Adrenal gland (tissue), 12 donors: Measurements from ENCODE around the gene DUSP1. TPM values are rescaled to one million over a fixed set of nuclear protein-coding genes. Genes with fewer than 3 reads are reported as not detected.

Source experiments
- DNase-seq, 7 donors: peaks; one replicate each; pipeline ENCODE4 v3.0.0-alpha.2; 2019 to 2020
- H3K27ac ChIP-seq, 5 donors: fragments of 200-600 bp; sonication (generic) in 4 of 5; 1 replicate in 3 of 5; 2 replicates in 2 of 5; pipeline versions ENCODE4 v1.5.1 to v1.8.0; 2016 to 2020; ENCODE audit warnings: mild to moderate bottlenecking in 1 of 5
- H3K27me3 ChIP-seq: fragments of 200-600 bp; 2 replicates; pipeline ENCODE4 v1.8.0; 2021
- H3K36me3 ChIP-seq, 2 donors: fragments of 200-600 bp; replicated peaks in 1 of 2; 1 replicate in 1 of 2; 2 replicates in 1 of 2; pipeline versions ENCODE4 v1.5.1 to v1.8.0; 2018 to 2022
- H3K4me1 ChIP-seq, 2 donors: fragments of 200-600 bp; replicated peaks in 1 of 2; 1 replicate in 1 of 2; 2 replicates in 1 of 2; pipeline versions ENCODE4 v1.5.1 to v1.8.0; 2018 to 2021
- H3K4me3 ChIP-seq, 4 donors: fragments of 200-600 bp; sonication (generic) in 3 of 4; one replicate each; pipeline ENCODE4 v1.5.1; 2016 to 2018
- H3K9me3 ChIP-seq, 3 donors: fragments of 200-600 bp; sonication (generic) in 1 of 3; replicated peaks in 1 of 3; 1 replicate in 2 of 3; 2 replicates in 1 of 3; pipeline versions ENCODE4 v1.5.1 to v1.8.0; 2016 to 2021
- CTCF ChIP-seq, 6 experiments: fragments of 450-650 bp in 4 of 6; fragments of 200-600 bp in 2 of 6; sonication (generic) in 1 of 6; IDR thresholded peaks; 1 replicate in 5 of 6; 2 replicates in 1 of 6; pipeline versions ENCODE4 v1.5.1 to v1.8.0; 2016 to 2021; ENCODE audit warnings: antibody characterized with exemption in 6 of 6, mild to moderate bottlenecking in 2 of 6, moderate library complexity in 1 of 6
- POLR2A ChIP-seq, 2 donors: fragments of 450-650 bp; IDR thresholded peaks; one replicate each; pipeline ENCODE4 v1.6.1; 2017; ENCODE audit warnings: antibody characterized with exemption in 2 of 2, mild to moderate bottlenecking in 2 of 2, moderate library complexity in 1 of 2
- WGBS, 4 donors: extraction: QIAGEN DNeasy Blood & Tissue Kit in 2 of 4; methylation state at CpG; one replicate each; pipeline versions ENCODE4 v1.1.5 to v1.1.7; 2013 to 2017; 5-methylcytosine and 5-hydroxymethylcytosine counted together
- intact Hi-C, 2 donors: fragments of 100-400 bp; cut with DNase I; formaldehyde crosslinking; loops; one replicate each; pipeline versions ENCODE4 v1.14.1 to v1.15.0; 2022 to 2023
- polyA plus RNA-seq, 3 donors: library from polyadenylated mRNA; stranded (reverse); fragments of 200-250 nt in 2 of 3; fragments of 350-450 nt in 1 of 3; fragmentation: Illumina TruSeq in 1 of 3; extraction: RNeasy Lipid Tissue Mini Kit (QIAGEN cat#74804) in 1 of 3; gene quantifications; one replicate each; pipeline ENCODE4 v1.2.3, GENCODE V29; 2013 to 2014
- total RNA-seq, 9 donors: library from RNA; depleted of rRNA in 4 of 9; stranded (reverse); fragments of >200 nt in 4 of 9; fragments of 120-200 nt in 1 of 9; fragmentation: NEBNext Ultra II Directional in 1 of 9; extraction: Animal tissue kit (Norgen Biotek cat#: 25700) in 1 of 9; gene quantifications; one replicate each; pipeline versions ENCODE4 v1.1.0 to v1.2.4, GENCODE V29; 2013 to 2023
- donor health status: healthy with polysubstance abuse.
- donor health status: Bipolar disorder and iron deficiency.
- donor health status: DM: yes; HTN: yes; CAD: no.
- donor health status: DM: no; HTN: no; CAD: no.
- donor health status: DM: no; HTN: no; CAD: no.
- donor health status: DM: yes; HTN: yes; CAD: no.

Gene DUSP1
- total and polyA plus RNA-seq, 12 donors = 59.5 to 603 (median 260) TPM

GRCh38 chr5:172769616-172770373, 1.2 kb downstream of the DUSP1 start:
- TF ChIP-seq POLR2A (IDR thresholded peaks at IDR 0.05) = no peak
- peak in 1 of 6 experiments; percentile 15 for TF ChIP-seq CTCF (IDR thresholded peaks at IDR 0.05)
- peaks cover 50 to 78% of the 10 kb centered on the region in 2 donors for H3K4me1 ChIP-seq
- WGBS, 4 donors = 5 to 10% (median 8%) methylated on average over 19 to 21 of the region's 21 CpGs
- DNase-seq = peak in 6 of 7 donors; percentile 46 to 77 (median 55)
- H3K27ac ChIP-seq = peak overlapping the region; percentile 99 to 100 (median 99)
- peak overlapping the region; percentile 18 to 90 (median 54) for H3K4me3 ChIP-seq
- peaks cover 0 to 27% of the 10 kb centered on the region in 2 donors for H3K36me3 ChIP-seq
- intact Hi-C loops = loop anchor here (5.0 to 10.0 kb wide), 2 partner anchors 98 to 135 kb away; no protein-coding TSS in a partner anchor
- no peaks in the 10 kb centered on the region for H3K27me3 ChIP-seq
- H3K9me3 ChIP-seq = no peaks in the 10 kb centered on the region

GRCh38 chr5:172769342-172769615, 1.7 kb downstream of the DUSP1 start:
- Histone ChIP-seq H3K36me3 (peaks cover 0 to 27% of the 10 kb centered on the region in 2 donors), H3K27me3 (no peaks in the 10 kb centered on the region), H3K4me3 (peak overlapping the region; percentile 36 to 90 (median 70)), H3K9me3 (no peaks in the 10 kb centered on the region), H3K27ac (peak overlapping the region; percentile 99 to 100 (median 99)), H3K4me1 (peaks cover 52 to 78% of the 10 kb centered on the region in 2 donors)
- intact Hi-C loops = no loop called here
- DNase-seq = no peak
- TF ChIP-seq CTCF (IDR thresholded peaks at IDR 0.05) (no peak), POLR2A (IDR thresholded peaks at IDR 0.05) (no peak)
- 31 to 44% (median 35%) methylated on average over 2 of the region's 2 CpGs for WGBS, 4 donors

GRCh38 chr5:172768573-172769341, 2.2 kb downstream of the DUSP1 start:
- 25 to 53% (median 38%) methylated on average over 17 to 20 of the region's 20 CpGs for WGBS, 4 donors
- Histone ChIP-seq H3K27ac (peak overlapping the region; percentile 99 to 100 (median 99)), H3K36me3 (peaks cover 0 to 27% of the 10 kb centered on the region in 2 donors), H3K9me3 (no peaks in the 10 kb centered on the region), H3K4me1 (peaks cover 47 to 73% of the 10 kb centered on the region in 2 donors), H3K4me3 (peak overlapping the region; percentile 36 to 90 (median 70)), H3K27me3 (no peaks in the 10 kb centered on the region)
- TF ChIP-seq CTCF (IDR thresholded peaks at IDR 0.05) (no peak), POLR2A (IDR thresholded peaks at IDR 0.05) (peak in 1 of 2 donors; percentile 71)
- intact Hi-C loops = no loop called here
- DNase-seq = peak; percentile 36 to 83 (median 58)

GRCh38 chr5:172768098-172768572, 2.9 kb downstream of the DUSP1 start:
- WGBS, 4 donors = 22 to 36% (median 28%) methylated on average over 5 of the region's 5 CpGs
- peaks cover 41 to 67% of the 10 kb centered on the region in 2 donors for H3K4me1 ChIP-seq
- H3K27me3 ChIP-seq = no peaks in the 10 kb centered on the region
- peak overlapping the region in 3 of 4 donors; percentile 36 to 90 (median 72) for H3K4me3 ChIP-seq
- TF ChIP-seq CTCF (IDR thresholded peaks at IDR 0.05) (no peak), POLR2A (IDR thresholded peaks at IDR 0.05) (peak in 1 of 2 donors; percentile 57)
- DNase-seq = no peak
- no peaks in the 10 kb centered on the region for H3K9me3 ChIP-seq
- peak overlapping the region; percentile 99 to 100 (median 99) for H3K27ac ChIP-seq
- peaks cover 0 to 27% of the 10 kb centered on the region in 2 donors for H3K36me3 ChIP-seq
- intact Hi-C loops = no loop called here
